ENCODE measurements around the gene TIMM50.
"Not testable (repeated sequence)": the region's sequence is repeated elsewhere in the genome, so short reads cannot be mapped to it uniquely, and the experiment has no call there.

The TIMM50 gene

DNA sequence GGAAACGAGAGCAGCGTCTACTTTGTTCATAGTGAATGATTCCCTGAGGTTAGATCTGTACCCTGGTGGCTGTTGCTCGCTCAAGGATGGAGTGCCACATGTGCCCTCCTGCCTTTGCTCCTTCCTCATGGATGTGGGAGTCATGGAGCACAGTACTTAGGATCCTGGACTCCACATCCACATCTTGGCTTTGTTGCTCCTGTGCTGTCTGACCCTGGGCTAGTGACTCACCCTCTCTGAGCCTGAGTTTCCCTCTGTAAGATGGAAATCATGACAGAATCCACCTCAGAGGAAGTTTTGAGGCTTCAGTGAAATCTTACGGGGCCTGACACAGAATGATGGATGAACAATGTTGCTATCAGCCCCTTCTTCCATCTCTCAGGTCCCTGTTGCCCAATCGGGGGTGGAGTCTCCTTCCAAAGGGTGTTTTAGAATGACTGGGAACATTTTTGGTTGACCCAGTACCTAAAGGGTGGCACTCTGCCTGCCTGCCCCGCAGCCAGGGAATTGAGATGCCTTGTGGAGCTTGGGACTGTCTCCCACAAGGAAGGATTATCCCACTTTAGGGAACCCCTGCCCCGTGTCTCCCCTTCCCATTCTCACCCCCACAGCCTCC, 9.8 kb upstream of the TIMM50 start:
- no peak for DNase-seq

DNA sequence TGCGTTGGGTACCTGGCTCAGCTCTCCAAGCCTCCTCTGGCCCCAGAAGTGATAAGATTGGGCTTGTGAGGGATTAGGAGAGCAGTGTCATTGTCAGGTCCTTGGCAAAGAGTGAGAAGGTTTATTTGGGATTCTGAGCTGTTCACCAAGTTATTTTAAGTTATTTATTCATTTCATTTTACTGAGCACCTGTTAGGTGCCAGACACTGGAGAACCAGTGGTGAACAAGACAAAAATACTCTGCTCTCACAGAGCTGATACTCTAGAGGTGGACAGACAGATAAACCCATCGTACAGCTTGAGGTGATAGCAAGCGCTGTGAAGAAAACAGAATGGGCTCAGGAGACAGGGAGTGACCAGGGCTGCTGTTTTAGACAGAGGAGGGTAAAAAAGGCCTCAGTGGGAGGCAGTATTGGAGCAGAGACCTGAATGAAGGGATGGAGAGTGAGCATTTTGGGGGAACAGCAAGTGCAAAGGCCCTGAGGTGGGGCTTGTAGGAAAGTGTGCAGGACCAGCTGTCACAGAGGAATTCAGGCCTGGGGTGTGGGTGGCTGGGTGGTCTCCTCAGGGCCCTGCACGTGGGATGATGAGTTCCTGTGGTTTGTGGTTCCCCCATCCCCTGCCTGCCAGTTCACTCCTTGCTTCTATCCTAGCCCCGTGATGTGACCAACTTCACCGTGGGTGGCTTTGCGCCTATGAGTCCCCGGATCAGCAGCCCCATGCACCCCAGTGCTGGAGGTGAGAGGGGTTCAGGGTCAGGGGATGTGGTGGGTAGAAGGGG, 8.7 kb upstream of the TIMM50 start:
- DNase-seq: no peak

DNA sequence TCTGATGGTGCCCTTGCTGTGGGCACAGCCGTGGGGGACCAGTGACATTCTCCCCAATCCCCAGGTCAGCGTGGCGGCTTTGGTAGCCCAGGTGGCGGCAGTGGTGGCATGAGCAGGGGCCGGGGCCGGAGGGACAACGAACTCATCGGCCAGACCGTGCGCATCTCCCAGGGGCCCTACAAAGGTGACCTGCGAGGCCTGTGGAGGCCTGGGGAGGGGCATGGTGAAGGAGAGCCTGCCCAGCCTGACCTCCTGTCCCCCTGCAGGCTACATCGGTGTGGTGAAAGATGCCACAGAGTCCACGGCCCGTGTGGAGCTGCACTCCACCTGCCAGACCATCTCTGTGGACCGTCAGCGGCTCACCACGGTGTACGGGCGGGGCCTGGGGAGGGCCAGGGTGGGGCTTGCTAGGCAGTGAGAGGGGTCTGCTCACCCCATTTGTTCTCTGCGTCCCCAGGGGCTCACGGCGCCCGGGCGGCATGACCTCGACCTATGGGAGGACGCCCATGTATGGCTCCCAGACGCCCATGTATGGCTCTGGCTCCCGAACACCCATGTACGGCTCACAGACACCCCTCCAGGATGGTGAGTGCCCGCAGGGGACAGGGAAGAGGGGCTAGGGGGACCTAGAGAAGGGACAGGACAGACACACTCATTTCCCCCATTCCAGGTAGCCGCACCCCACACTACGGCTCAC, 7.7 kb upstream of the TIMM50 start:
- no peak for DNase-seq

DNA sequence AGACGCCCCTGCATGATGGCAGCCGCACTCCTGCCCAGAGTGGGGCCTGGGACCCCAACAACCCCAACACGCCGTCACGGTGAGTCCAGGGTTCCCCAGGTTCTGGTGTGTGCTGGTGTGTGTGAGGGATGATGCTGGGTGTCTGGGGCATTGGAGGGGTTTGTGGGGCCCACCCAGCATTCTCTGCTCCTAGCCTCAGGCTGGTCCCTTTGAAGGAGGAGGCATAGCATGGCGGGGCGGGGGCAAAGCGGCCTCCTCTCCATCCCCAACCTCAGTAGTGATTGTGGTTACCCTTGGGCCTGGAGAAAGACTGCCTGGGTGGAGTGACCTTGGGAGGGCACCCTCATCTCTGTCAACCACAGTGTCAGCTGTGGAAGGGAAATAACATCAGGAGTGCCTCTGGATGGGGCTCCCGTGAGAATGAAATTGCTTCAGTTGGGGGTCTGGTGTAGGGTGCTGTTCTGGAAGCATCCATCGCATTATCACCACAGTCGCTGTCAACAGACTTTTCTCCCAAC, 7.1 kb upstream of the TIMM50 start:
- no peak for DNase-seq

DNA sequence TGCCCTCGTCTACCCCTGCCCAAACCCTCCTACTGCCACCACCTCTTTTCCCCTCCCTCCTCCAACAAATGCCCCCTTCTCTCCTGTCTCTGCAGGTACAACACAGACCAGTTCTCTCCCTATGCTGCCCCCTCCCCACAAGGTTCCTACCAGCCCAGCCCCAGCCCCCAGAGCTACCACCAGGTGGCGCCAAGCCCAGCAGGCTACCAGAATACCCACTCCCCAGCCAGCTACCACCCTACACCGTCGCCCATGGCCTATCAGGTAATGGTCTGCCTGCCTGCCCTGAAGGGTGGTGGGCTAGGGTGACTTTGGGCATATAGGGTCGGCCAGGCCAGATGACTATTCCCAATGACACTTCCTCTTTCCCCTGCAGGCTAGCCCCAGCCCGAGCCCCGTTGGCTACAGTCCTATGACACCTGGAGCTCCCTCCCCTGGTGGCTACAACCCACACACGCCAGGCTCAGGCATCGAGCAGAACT, 6.5 kb upstream of the TIMM50 start:
- DNase-seq: peak; percentile 17

DNA sequence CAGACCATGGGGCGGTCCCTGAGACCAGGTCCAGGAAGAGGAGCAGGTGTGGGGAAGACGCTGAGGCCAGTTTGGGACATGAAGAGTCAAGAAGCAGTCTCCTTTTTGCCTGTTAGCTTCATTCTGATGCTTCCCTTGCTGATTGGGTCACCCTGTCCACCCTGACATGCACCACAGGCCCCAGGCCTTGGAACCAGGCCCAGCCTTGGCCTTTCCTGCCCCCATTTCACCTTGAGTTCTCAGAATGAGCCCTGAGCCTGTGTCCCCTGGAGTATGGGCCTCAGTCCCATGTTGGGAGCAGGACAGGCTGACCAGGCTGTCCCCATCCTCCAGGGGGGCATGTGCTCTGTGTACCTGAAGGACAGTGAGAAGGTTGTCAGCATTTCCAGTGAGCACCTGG, 4.9 kb upstream of the TIMM50 start:
- DNase-seq: no peak

DNA sequence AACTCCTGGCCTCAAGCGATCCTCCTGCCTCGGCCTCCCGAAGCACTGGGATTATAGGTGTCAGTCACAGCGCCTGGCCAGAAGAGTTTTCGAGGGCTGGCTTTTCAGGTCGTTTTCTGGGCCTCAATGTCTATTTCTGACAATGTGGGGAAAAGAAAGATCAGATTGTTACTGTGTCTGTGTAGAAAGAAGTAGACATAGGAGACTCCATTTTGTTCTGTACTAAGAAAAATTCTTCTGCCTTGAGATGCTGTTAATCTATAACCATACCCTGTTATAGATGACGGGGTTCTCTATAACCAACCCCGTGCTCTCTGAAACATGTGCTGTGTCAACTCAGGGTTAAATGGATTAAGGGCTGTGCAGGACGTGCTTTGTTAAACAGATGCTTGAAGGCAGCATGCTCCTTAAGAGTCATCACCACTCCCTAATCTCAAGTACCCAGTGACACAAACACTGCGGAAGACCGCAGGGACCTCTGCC, 1.3 kb upstream of the TIMM50 start:
- DNase-seq: not testable (repeated sequence)

DNA sequence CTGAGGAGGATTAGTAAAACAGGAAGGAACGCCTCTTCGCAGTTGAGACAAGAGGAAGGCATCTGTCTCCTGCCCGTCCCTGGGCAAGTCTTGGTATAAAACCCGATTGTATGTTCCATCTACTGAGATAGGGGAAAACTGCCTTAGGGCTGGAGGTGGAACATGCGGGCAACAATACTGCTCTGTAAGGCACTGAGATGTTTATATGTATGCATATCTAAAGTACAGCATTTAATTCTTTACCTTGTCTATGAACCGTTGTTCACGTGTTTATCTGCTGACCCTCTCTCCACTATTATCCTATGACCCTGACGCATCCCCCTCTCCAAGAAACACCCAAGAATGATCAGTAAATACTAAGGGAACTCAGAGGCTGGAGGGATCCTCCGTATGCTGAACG, 722 bp upstream of the TIMM50 start:
- no peak for DNase-seq

DNA sequence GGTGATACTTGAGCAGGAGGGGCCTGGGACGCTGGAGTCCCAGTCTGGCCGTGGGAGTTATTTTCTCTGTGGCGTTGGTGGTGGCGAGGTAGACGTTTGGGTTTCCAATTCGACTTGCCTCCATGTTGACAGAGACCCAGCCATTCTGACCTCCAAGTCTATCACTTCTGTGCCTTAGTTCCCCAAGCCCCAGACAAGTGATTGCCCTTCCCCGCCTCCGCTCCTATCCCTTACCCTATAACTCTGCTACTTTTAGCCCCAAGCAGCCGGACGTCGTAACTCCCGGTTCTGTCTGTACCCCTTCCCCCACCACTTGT, 549 bp downstream of the TIMM50 start:
- DNase-seq: no peak

DNA sequence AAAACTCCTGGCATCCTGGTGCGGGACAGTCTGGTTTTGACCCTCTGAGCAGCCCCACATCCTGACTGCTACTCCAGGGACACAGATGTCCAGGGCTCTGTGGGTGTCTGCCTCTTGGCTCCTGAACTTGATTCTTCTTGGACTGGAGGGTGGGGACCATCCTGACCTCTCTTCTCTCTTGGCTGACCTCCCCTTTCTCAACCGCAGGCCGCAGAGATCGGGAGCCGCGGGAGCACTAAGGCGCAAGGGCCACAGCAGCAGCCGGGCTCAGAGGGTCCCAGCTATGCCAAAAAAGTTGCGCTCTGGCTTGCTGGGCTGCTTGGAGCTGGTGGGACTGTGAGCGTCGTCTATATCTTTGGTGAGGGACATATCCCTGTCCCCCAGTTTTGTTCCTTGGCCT, 1.0 kb downstream of the TIMM50 start:
- DNase-seq: no peak

DNA sequence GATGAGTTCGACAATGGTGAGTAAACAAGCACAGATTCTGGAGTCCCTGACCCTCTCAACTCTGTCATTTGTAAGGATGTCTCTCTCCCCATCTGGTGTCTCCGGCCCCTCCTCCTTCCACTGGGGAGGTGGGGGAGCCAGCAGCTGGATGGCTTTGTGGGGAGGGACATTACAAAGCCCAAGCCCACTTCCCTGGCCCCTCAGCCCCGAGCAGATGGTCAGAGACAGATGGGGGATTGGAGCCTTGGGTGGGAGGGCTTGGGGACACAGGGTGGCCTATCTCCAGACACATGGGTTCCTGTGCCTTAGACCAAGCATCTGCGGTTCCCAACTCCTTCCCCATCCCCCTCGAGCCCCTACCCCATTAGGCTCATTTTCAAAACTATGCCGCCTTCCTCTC, 2.5 kb downstream of the TIMM50 start:
- no peak for DNase-seq

DNA sequence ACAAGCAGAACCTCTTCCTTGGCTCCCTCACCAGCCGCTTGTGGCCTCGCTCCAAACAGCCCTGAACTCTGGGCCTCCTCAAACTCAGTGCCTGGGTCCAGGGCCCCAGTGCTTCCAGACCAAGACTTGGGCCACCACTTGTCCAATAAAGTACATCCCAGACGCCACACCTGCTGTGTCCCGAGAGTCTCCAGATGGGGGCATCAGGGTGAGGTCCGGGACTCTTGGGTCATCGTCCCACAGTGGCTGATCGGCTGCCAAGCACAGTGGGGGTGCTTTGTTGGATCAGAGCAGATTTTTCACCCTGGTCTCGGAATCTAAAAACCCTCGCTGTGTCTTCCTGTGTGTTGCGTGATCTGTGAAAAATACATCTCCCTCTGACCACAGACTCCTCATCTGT, 9.1 kb downstream of the TIMM50 start:
- DNase-seq: no peak

DNA sequence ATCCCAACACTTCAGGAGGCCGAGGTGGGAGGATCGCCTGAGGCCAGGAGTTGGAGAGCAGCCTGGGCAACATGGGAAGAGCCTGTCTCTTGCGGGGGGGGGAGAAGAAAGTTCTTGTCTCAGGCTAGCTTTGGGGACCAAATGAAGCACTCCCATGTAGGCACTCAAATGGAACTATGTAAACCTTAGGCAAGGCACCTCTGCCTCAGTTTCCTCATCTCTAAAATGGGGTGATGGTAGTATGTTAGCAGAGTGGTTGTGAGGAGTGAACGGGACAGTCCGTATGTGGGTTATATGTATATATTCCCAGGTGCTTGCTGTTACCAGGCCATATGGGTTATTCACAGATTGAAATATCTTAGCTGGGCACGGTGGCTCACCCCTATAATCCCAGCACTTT, 11.6 kb downstream of the TIMM50 start:
- DNase-seq: no peak

DNA sequence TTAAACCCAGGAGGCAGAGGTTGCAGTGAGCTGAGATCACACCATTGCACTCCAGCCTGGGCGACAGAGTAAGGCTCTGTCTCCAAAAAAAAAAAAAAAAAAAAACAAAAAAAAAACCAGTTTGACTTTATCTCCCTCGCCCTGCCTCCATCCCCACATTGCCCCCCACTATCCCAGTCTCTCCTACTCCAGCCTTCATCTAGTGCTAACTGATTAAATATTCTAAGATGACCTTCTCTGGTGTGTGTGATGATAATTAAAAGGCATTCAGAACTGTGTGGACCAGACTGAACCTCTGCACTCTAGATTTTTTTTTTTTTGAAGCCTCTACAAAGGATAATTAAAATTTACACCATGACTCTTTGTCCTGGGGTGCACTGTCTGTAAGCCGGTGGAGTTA, 12.2 kb downstream of the TIMM50 start:
- no peak for DNase-seq

DNA sequence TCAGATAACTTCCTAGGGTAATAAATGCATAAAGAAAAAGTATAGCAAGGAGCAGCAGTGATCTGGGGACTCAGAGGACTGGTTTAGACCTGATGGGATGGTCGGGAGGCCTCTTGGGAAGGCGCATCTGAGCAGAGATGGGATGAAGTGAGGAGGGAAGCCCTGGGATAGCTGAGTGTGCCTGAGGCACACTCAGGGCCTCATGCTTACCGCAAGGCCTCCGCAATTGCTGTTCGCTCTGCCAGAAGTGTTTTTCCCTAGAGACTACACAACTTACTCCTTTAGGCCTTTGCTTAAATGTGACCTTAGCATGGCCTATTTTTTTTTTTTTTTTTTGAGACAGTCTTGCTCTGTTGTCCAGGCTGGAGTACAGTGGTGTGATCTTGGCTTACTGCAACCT, 14.0 kb downstream of the TIMM50 start:
- no peak for DNase-seq

DNA sequence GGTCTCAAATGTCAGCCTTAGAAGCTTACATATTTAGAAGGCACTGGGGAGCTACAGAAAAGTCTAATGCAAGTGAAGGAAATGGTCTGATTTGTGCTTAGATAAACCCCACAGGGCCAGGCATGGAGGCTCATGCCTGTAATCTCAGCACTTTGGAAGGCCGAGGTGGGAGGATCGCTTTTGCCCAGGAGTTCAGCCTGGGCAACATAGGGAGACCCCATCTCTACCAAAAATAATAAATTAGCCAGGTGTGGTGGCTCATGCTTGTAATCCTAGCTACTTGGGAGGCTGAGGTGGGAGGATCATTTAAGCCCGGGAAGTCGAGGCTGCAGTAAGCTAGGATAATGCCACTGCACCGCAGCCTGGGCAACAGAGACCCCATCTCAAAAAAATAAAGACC, 15.4 kb downstream of the TIMM50 start:
- no peak for DNase-seq

DNA sequence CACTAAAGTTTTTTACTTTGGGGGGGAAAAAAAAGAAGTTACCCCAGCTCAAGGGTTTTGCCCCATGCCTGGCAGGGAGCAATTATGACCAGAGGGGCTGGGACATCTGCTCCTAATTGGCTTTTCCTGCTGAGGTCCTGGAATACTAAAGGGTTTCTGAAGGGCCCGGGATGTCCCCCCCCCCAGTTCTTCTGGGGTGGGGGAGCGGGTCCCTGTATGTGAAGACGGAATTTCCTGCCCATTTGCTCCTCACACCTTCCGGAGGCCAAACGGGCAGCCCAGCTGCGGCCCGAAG, 17.0 kb downstream of the TIMM50 start:
- DNase-seq: no peak

DNA sequence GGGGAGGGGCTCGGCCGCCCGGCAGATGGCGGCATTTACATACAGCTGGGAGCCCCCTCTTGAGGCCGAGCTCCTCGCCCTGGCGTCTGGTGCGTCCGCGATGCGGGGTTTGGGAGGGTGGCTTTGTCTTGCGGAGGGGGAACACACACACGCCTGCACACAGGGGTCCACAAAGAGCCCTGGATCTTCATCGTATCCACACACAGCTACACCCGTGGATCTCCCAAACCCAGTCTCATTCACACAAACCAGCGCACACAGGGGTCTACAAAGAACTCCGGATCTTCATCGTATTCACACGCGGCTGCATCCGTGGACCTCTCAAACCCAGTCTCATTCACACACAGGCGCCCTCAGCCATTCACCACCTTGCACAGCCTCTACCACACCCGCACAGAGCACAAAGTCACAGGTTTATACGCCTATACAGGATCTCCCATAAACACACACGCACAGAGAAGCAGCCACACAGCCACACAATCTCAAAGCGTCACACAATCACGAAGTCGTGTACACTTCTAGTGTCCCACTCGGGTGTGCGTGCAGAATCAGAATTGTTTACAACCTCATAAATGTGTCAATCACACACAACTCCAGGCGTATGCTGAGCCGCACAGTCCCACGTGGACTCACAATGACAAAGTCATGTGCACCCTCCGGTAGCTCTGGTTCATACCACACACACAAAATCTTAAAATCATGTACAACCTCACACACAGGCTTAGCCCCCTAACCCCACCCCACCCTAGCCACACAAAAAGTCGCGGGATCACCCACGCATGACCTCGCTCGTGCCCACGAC, 17.6 kb downstream of the TIMM50 start:
- DNase-seq: no peak

DNA sequence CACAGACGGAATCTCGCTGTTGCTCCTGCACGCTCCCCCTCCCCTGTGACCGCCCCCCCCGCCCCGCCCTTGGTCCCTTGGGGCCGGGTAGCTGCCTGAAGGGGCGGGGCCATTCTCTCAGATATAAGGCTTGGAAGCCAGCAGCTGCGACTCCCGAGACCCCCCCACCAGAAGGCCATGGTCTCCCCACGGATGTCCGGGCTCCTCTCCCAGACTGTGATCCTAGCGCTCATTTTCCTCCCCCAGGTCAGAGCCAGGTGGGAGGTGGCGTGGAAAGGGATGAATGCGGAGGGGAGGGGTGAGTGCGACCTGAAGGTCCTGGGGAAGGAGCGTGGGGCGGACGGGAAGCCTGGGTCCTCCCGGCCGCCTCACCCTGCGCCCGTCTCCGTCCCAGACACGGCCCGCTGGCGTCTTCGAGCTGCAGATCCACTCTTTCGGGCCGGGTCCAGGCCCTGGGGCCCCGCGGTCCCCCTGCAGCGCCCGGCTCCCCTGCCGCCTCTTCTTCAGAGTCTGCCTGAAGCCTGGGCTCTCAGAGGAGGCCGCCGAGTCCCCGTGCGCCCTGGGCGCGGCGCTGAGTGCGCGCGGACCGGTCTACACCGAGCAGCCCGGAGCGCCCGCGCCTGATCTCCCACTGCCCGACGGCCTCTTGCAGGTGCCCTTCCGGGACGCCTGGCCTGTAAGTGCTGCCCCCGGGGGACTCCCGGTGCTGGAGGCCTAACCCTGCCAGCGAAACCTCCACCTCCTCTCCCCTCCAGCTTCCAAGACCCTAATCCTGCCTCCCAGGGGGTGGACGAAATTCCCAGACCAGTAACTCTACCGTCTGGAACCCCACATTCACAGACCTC, 18.4 kb downstream of the TIMM50 start, which contains the start of gene DLL3:
TSS of gene DLL3 (plus strand) at position 150 of the 845 bp plus-strand sequence. CDS start at position 178, 28 bp downstream.
- DNase-seq: no peak

DNA sequence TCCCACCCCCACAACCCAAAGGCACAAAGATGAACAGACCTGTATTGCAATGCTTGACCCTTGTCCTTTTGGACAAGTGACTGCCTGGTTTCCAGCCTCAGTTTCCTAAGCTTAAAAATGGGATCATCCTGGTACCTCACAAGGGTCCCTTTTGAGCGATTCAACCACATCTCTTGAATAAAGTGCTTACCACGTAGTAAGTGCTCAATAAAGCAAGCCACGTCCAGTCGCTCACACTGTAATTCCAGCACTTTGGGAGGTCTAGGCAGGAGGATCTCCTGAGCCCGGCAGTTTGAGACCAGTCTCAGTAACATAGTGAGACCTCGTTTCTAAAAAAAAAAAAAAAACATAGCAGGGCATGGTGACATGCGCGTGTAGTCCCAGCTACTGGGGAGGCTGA, 19.3 kb downstream of the TIMM50 start:
- DNase-seq: no peak

DNA sequence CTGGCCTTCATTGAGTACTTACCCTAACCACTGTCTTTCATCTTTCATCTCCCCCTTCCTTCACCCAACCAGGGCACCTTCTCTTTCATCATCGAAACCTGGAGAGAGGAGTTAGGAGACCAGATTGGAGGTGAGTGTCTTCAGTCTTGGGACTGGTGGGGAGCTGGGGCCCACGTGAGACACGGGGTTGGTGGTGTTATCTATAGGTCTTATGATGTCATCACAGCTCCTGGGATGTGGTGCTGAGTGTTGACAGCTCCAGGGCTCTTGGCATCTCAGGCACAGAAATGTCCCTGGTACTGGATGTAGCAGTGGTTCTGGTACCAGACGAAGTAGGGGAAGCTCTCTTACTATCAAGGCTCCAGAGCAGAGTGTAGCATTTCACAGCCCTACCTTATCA, 19.9 kb downstream of the TIMM50 start:
- no peak for DNase-seq

DNA sequence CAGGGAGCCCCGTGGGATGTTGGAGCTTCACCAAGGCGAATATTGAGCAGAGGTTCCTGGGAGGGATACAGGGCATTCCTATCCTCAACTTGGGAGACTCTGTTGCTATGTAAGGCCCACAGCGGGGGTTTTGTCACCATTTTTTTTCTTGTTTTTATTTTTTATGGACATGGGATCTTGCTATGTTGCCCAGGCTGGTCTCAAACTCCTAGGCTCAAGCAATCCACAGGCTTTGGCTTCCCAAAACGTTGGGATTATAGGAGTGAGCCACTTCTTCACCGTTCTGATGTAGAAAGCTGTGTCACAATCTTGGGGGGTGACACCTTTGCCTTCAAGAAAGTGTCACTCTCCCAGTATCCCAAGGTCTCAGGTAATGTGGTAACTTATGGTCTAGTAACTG, 20.7 kb downstream of the TIMM50 start:
- no peak for DNase-seq

Data from GDM1 (cell line).